GM19455 (cell line): ENCODE results near the gene FTO.

Experiments used
- ATAC-seq: cut with Tn5 transposase; IDR thresholded peaks from one replicate; pipeline ENCODE4 v1.9.1; 2021; ENCODE audit not compliant: unreplicated experiment

FTO gene

DNA sequence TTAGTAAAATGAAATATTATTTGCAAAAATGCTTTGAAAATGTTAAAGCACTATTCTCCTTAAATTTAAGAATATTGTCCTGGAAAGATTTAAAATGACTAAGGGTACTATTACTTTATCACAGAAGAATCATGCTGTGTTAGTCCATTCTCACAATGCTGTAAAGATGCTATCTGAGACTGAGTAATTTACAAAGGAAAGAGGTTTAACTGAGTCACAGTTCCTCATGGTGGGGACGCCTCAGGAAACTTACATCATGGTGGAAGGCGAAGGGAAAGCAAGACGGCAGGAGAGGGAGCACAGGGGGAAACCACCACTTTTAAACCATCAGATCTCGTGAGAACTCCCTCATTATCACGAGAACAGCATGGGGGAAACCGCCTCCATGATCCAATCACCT lies 337.0 kb downstream of the FTO start:
- no peak for ATAC-seq

DNA sequence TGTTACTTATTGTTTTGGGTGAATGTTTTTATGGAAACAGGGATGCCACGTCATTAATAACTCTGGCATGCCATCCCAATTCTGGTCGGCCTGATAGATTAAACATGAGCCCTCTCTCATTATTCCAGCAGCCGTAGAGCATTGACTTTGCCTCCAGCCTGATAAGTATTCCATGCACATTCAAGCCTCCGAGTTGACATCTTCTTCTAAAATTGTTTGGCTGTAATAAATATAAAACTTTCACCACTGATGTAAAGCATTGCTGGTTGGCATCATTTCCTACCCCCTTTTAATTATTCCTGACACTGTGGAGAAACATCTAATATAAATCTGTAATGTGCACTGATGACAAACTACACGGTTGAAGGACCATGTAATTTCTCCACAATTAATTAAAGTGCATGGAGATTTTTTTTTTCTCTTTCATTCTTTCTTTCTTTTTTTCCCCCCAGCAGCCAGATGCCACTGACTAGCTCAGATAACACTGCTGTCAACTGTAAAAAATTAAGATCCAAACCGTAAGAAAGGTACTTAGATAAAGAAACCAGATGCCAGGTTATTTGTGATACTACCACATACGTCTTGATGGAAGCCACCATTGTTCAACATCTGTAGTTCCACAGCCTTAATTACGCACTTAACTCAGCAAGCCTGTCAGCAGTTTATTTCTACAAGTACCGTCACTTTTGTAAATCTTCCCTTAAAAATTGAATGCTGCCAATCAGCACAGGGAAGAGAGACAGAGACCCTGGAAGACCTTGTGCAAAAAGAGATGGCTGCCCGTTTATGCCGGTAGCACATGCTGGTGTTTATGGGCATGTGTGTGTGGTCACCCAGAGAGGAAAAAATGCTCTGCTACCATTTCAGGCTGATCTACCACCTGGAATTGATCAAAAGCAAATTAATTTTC lies 344.9 kb downstream of the FTO start:
- ATAC-seq: no peak

DNA sequence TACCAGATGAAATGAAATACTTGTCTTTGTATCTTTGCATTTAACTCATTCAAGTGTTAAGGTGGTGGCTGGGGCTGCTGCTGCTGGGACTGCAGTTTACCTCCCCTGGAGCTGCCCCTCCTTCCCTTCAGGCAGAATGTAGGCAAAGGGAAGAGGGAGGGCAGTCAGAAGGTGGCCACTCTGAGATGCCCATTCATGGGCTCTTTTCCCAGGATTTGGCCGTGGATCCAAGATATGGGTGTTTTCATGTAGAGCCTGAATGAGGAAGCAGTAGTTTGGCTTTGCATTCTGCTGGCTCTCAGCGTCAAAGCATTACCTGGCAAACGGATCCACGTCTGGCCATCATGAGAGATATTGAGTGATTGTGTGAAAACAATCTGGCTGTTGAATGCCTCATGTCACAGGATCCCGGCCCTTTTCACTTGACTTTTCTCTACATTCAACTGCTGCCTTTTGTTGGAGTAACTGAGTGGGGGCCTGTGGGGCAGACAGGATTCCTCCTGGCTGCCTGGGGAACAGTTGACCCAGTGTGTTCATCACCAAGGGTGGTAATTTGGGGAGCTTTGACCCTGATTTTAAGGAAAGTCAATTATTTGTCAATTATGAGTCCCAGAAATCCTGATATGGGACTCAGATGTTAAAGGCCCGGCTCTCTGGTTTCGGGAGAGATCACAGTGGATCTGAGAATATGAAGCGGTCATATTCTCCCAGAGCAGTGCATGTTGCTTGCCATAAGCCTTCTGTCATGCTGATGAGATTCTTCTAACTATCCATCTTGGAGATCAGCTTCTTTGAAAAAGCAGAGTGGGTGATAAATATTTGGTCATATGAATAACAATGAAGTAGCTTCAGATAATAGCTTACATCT lies 345.9 kb downstream of the FTO start:
- ATAC-seq: no peak

DNA sequence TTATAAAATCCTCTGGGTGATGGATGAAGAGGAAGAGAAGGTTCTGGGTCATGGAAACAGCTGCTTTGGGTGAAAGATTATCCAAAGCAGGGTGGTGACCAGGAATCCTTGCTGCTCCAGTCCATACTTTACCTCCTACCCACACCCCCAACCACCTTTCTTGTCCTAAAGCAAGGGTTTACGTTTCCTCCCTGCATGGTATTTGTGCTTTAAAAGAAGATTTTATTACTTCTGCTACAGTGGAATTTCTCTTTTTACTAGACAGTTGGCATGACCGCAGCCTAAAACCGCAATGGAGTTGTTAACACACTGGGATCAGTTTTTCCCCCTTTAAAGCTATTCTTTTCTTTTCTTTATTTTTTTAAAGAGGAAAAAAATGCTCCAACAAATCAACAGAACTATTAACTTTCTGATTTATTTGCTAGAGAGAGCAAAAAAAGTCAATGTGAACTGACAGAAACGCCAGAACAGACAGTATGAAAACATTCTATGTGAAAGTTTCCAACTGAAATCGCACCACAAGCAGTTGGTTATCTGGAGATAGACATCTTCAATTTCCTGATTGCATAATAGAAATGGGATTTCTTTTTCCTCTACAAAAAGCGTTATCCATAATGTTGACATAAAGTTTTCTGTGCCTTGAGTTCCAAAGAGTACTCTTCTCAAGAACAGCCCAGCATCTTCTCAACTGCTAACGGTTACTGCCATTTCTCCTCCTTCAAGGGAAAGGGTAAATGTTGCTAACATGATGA lies 346.7 kb downstream of the FTO start:
- ATAC-seq: no peak

DNA sequence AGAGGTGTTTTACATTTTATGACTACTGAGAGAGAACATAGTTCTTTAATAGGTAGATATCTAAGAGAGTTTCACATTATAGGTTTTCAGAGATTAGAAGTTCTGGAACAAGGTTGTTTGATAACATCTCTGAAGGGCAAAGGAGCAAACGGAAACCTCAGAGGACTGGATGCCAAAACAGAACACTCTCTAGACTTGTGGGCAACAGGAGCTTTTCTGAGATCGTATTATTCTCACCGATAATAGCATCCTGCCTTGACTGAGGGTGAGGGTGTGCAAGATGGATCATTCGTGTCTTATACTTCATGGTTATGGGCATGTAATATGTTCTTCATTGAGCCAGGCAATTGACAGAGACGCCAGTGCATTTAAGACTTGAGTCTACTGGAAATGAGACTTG lies 347.9 kb downstream of the FTO start:
- ATAC-seq: no peak

DNA sequence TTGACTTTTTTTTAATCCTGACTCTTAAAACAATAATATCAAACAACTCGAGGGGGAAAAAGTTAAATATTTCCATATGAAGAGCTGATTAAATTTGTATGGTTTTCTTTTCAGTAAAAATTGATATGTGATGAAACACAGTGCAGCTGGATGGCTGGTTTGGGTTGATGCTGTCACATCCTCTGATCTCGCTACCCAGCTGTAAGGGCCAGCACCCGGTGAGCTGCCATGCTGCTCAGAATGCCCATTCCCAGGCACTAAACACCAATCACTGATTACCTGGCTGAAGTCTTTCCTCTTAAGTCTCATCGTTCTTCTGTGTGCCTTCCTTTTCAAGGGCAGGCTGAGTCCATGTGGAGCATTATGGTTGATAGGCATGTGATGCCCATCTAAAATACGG lies 348.3 kb downstream of the FTO start:
- no peak for ATAC-seq

DNA sequence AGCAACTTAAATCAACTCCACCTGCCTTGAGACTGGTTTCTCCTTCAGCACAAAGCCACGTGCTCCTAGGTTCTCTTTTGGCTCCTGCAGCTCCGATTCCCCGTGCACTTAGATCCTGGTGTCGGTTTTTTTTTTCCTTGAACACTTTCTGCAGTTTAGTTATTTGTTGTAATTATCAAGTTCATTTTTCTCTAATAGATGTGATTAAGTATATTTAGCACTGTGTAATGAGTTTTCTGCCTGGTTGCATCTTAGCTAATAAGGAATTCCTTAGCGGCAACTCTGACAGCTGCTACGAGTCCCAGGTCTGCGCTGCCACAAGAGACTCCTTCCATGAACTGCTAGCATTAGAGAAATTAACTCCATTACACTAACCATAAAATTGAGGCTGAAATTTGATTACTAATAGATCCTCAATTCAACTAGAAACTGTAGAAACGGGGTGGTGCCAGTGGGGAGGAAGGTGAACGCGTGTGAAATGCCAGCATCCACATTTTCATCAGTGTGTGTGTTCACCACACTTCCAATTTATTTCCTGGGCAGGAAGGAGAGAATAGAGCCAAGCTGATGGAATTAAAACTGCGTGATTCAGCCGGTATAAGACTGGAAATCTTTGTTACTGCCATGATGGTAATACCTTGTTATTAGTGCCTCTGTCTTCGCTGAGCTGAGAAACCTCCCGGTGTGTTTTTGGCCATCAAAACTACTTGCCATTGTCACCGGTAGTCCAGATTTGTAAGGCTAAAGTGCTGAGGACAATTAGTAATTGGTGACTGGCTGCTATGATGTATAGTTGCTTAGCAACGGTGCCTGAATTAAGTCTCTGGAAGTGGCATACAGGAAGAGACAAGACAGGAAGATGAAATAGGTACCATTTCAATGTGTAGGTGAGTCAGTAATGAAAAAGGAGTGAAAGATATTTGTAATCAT lies 350.2 kb downstream of the FTO start:
- ATAC-seq: no peak

DNA sequence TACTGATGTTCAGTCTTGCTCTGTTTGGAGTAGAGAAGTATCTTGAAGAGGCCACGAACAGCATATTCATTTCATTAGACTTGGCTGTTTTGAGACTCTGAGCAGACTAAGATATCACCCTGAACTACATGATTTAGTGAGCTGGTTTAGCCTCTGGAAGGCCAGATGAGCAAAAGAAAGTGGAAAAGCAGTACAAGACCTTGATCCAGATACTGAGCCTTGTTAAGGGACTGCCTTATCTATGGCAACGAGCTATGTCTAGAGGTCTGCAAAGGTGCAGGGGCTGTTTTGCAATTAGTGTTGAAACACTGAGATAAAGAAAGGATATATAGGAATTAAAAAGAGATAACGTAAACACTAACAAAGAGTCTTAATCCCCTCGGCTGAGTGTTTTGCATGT lies 351.2 kb downstream of the FTO start:
- no peak for ATAC-seq

DNA sequence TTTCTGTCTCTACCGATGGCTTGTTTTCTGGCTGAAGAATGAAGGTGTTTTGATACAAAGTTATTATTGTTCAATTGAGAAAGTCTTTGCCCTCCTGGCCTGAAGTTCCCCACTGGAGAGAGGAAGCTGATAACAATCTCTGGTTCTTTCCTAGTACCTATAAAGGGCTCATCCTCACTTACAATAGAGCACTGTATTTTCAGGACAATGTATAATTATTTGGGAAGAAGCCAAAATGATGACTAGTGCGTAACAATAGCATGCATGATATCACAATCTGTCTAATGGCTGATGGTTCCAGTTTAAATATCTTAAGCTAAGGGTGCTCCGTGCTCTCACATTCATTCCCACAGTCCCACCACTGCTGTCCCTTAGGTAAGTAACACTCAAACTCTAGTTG lies 351.9 kb downstream of the FTO start:
- no peak for ATAC-seq

DNA sequence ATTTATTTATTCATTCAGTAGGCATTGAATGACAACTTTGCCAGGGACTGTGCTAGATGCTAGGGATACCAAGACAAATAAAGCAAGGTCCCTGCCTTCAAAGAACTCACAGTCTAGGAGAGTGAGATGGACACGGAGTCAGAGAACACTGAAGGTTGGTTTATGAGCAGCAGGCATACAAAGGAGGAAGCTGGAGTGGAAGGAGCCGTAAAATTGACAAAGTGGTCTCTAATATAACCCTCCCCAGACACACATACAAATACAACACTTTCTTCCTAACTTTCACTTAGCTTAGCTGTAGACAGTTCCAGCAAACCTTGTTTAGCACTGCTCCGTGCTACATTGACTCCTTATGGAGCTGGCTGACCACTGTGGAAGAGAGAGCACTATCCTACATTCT lies 353.0 kb downstream of the FTO start:
- ATAC-seq: no peak

DNA sequence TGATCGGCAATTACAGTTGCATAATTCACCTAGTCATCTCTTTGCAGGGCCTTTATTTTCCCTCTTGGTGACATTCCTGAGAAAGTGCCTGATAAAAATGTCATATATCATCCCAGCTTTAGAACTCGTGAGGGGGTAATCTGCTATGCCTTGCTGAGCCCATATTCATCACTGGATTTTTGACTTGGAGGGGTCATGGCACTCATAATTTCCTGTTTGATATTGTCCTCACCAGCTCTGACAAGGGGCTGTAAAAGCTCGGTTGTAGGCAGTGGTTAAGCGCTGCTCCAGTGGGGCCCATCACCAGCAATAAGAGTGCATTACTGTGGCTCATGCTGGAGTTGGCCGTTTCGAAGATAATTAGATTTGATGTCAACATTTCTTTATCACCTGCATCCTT lies 355.4 kb downstream of the FTO start:
- no peak for ATAC-seq

DNA sequence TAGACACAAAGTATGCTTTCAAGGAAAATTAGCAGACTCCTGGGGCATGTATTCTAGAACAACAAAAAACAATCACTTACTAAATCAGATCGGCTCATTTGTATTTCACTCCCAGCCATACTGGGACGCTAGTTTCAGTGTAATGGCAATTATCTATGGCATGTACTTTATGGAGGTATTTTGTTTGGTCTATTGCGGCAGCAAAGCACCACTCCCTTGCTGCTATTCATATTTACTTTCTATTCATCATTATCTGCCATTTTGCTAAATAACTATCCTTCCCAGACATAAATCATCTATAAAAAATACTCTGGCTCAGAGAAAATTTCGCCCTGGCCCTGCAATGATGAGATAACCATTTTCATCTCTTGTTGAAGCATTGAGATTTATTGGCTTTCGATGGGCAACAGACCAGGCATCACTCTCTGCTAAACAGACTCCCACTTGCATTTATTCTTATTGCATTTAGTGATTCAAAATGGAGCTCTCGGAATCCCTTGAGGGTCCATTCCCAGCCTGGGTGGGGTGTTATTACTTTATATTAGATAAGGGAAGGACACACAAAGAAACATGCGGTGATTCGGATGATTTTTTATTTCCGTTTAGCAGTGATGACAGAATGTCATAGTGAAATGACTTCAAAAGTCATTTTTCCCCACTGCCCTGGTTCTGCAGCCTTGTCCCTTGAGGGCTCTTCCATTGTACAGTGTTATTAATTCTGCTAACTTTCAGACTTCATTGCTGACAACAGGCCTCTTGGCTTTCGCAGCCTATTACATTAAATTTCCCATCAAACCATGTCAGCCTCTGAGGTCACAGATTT lies 356.9 kb downstream of the FTO start:
- ATAC-seq: no peak

DNA sequence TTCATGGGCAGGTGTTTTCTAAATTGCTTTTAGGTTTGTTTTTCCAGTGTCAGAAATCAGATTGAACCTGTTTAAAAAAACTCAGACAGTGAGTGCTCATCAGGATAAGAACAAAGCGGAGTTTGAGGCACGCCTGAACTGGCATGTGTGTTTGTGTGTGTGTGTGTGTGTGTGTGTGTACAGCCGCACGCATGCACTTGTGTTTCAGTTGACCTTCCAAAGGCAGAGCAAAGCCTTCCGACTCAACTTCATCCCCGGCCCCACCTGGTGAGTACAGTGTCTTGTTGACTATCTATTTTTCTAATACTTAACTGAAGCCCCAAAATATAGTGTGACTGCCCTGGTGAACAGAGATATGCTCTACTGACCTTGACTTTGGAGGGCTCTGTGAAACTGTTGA lies 357.5 kb downstream of the FTO start:
- ATAC-seq: no peak

DNA sequence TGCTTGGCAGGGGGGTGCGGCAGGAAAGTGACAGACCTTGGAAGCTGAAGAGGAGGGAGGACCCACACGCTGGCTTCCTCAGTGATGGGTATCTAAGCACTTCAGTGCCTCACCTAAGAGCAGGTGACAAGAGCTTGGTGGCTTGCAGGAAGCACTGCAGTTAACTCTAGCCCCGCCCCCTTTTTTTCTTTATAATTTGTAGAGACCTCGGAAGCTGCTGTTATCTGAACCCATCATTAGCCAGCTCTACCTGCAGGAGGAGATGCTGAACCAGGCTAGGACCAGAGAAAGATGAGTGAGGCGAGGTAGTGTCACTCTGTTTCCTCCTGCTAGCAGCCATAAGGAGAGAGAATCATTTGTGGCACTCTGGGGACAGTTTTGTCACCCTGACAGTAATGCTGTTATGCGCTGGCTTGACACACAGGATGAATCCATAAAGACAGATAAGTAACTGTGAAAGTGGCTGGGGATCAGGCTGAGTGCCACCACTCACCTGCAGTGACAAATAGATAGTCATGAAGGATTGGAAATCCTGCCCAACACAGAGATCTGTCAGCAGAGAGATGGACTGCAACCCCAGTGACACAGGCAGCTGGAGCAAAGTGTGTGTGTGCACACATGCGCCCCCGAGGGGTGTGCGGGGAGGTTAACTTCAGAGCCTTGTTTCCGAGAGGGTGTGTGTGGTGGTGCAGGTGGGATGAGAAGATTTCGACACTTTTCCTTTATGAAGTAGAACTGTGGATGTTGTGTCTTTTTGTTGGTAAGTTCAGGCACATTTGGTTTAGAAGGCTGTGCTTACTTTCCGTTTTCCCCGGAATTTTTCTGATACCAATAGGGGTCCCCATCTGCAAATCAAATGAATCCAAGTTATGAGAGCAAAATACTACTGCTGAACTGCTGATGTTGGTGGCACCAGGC lies 358.7 kb downstream of the FTO start:
- ATAC-seq: no peak

DNA sequence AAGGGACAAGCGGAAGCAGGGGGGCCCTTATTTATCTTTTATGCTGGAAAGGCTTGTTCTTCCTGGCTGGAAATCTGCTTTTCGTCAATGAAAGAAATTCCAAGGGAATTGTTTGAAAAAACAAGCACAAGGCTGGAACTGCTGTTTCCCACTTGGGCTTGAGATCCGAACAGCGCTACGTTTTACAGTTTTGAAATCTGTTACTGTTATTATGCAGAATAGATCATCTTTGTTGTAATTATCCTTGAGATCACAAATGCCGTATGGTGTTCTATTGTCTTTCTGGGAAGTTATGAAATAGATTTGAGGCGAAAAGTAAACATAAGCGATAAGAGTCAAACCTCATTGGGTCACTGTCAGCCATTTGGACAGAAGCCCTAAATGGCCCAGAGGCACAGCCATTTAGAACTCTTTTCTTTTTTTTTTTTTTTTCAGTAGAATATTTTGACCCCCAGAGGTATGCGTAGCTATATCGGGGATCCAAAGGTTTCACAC lies 359.4 kb downstream of the FTO start:
- ATAC-seq: no peak

DNA sequence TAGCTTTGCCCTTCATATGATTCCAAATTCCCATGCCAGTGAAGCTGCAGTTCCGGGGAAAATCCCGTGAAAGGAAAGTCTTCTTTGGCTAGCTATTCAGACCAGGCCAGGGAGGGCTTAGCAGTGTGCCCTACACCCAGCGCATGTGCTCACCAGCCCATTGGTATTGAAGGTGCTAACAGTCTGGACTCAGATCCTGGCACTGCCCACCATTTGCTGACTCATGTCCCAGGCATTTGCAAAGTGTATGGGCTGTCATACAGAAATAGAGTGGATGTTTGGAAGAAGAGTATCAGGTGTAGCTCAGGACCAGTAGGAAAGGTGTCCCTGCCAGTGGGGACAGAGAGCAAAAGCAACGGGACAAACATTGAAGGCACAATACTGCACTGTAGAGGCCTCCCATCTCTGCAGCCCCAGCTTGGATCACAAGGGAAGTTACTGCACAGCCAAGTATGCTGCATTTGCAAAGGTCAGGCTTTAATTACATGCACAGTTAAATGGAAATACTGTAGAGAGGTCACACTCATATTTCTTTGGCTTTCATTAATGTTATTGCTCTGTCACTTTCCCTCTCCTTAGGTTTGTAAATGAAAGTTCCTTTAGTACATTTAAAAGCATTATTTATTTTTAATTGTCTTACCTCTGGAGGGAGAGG lies 362.6 kb downstream of the FTO start:
- ATAC-seq: no peak

DNA sequence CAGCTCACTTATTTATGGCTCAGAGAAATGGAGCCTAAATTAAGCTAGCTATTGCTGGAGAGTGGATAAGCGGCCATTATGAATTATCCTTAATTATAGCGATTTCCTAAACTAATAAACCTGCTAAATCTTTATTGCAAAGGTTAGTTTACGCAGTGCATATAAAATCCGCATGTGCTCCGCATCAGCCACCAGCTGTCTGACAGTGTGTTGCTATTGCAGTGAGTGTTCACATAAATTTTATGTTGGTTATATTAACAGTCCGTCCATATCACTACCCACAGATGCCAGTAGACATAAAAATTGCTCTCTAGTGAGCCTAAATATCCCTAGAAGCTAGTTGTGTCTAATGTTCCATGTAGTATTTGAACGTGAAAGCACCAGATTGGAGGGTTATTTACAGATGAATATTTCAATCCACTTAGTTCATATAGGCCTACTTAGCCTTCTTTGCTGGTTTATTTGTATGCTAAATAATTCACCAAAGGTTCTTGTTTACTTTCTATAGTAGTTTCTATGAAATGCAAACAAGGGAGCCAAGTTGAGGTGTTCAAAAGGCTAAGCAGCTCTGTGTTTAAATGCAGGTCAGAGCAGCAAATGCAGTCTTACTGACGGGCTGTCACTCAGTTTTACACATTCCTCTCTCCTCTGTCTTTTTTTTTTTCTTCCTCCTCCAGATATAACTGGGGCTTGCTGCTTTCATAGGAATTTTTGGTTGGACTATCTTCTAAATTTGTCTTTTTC lies 363.5 kb downstream of the FTO start:
- no peak for ATAC-seq
